Ascending aorta (tissue), 2 donors: ENCODE results near the gene AP2B1. TPM values are rescaled to one million over a fixed set of nuclear protein-coding genes. Genes with fewer than 3 reads are reported as not detected.

ENCODE experiments used
- DNase-seq, 2 donors: peaks; one replicate each; pipeline ENCODE4 v3.0.0-alpha.2; 2019; ENCODE audit warnings: low spot score in 2 of 2
- H3K27ac ChIP-seq, 2 donors: fragments of 200-600 bp; sonication (generic); one replicate each; pipeline ENCODE4 v1.5.1; 2016 to 2017; ENCODE audit warnings: mild to moderate bottlenecking in 1 of 2
- H3K27me3 ChIP-seq: fragments of 200-600 bp; sonication (generic); one replicate; pipeline ENCODE4 v1.5.1; 2017
- H3K36me3 ChIP-seq, 2 donors: fragments of 200-600 bp; sonication (generic); one replicate each; pipeline ENCODE4 v1.5.1; 2016
- H3K4me1 ChIP-seq, 2 donors: fragments of 200-600 bp; sonication (generic); one replicate each; pipeline ENCODE4 v1.5.1; 2016 to 2017; ENCODE audit warnings: mild to moderate bottlenecking in 1 of 2
- H3K4me3 ChIP-seq, 2 donors: fragments of 200-600 bp; sonication (generic); one replicate each; pipeline ENCODE4 v1.5.1; 2016 to 2017; ENCODE audit warnings: mild to moderate bottlenecking in 1 of 2
- H3K9me3 ChIP-seq, 2 donors: fragments of 200-600 bp; sonication (generic); one replicate each; pipeline ENCODE4 v1.5.1; 2016
- CTCF ChIP-seq, 3 experiments: fragments of 200-600 bp in 2 of 3; fragments of 450-650 bp in 1 of 3; sonication (generic) in 2 of 3; IDR thresholded peaks; one replicate each; pipeline ENCODE4 v1.5.1; 2016 to 2019; ENCODE audit warnings: antibody characterized with exemption in 3 of 3, mild to moderate bottlenecking in 1 of 3, moderate library complexity in 1 of 3
- intact Hi-C: fragments of 100-400 bp; cut with DNase I; formaldehyde crosslinking; loops from one replicate; pipeline ENCODE4 v1.15.1; 2023
- total RNA-seq: library from RNA; depleted of rRNA; stranded (reverse); fragments of >200 nt; gene quantifications from one replicate; pipeline ENCODE4 v1.1.0, GENCODE V29; 2016

Gene AP2B1
- total RNA-seq, 1 donor from 2014 or later: 59.5 TPM

- Histone ChIP-seq H3K27ac (no peak overlapping the region), H3K9me3 (no peaks in the 10 kb centered on the region), H3K27me3 (no peaks in the 10 kb centered on the region), H3K4me1 (no peaks in the 10 kb centered on the region), H3K4me3 (no peak overlapping the region), H3K36me3 (peaks cover 18% of the 10 kb centered on the region in 2 donors)
- intact Hi-C loops: no loop called here
- no peak for DNase-seq
- TF ChIP-seq CTCF (IDR thresholded peaks at IDR 0.05): no peak
These were observed 79.9 kb downstream of the AP2B1 start for GRCh38 chr17:35666967-35667532.

- no peak for TF ChIP-seq CTCF (IDR thresholded peaks at IDR 0.05)
- no peak for DNase-seq
- intact Hi-C loops: no loop called here
- Histone ChIP-seq H3K27me3 (no peaks in the 10 kb centered on the region), H3K36me3 (peaks cover 26 to 33% of the 10 kb centered on the region in 2 donors), H3K4me3 (no peak overlapping the region), H3K9me3 (no peaks in the 10 kb centered on the region), H3K27ac (no peak overlapping the region), H3K4me1 (no peaks in the 10 kb centered on the region)
These were observed 81.7 kb downstream of the AP2B1 start for GRCh38 chr17:35668802-35669201.

- DNase-seq: no peak
- H3K36me3 ChIP-seq: peaks cover 33 to 56% of the 10 kb centered on the region in 2 donors
- no peaks in the 10 kb centered on the region for H3K27me3 ChIP-seq
- no peak overlapping the region for H3K4me3 ChIP-seq
- intact Hi-C loops: no loop called here
- H3K4me1 ChIP-seq: no peaks in the 10 kb centered on the region
- no peaks in the 10 kb centered on the region for H3K9me3 ChIP-seq
- no peak overlapping the region for H3K27ac ChIP-seq
- TF ChIP-seq CTCF (IDR thresholded peaks at IDR 0.05): no peak
These were observed 87.4 kb downstream of the AP2B1 start for GRCh38 chr17:35674552-35674951.

- intact Hi-C loops: no loop called here
- peaks cover 35 to 62% of the 10 kb centered on the region in 2 donors for H3K36me3 ChIP-seq
- TF ChIP-seq CTCF (IDR thresholded peaks at IDR 0.05): no peak
- no peak overlapping the region for H3K27ac ChIP-seq
- DNase-seq: no peak
- H3K4me3 ChIP-seq: no peak overlapping the region
- H3K9me3 ChIP-seq: no peaks in the 10 kb centered on the region
- no peaks in the 10 kb centered on the region for H3K4me1 ChIP-seq
- no peaks in the 10 kb centered on the region for H3K27me3 ChIP-seq
These were observed 89.3 kb downstream of the AP2B1 start for GRCh38 chr17:35676441-35676840.

GRCh38 chr17:35679007-35679682, 92.0 kb downstream of the AP2B1 start:
- Histone ChIP-seq H3K4me1 (no peaks in the 10 kb centered on the region), H3K27ac (no peak overlapping the region), H3K36me3 (peaks cover 31 to 61% of the 10 kb centered on the region in 2 donors), H3K9me3 (no peaks in the 10 kb centered on the region), H3K27me3 (no peaks in the 10 kb centered on the region), H3K4me3 (no peak overlapping the region)
- no peak for TF ChIP-seq CTCF (IDR thresholded peaks at IDR 0.05)
- no peak for DNase-seq
- intact Hi-C loops: no loop called here
